Measurements from ENCODE around the gene BIRC6.
"Not testable (repeated sequence)": the region's sequence is repeated elsewhere in the genome, so short reads cannot be mapped to it uniquely, and the experiment has no call there.

The BIRC6 gene

DNA sequence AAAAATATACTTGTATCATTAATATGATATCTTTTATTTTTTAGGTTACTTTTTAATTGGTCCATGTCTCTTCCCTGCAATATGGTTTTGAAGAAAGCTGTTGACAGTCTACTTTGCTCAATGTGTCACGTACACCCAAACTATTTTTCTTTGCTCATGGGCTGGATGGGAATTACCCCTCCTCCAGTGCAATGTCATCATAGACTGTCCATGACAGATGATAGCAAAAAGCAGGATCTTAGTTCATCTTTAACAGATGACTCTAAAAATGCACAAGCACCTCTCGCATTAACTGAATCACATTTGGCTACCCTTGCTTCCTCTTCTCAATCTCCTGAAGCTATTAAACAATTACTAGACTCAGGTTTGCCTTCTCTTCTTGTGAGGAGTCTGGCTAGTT is 158.1 kb downstream of the BIRC6 start:
- DNase-seq, result no peak

DNA sequence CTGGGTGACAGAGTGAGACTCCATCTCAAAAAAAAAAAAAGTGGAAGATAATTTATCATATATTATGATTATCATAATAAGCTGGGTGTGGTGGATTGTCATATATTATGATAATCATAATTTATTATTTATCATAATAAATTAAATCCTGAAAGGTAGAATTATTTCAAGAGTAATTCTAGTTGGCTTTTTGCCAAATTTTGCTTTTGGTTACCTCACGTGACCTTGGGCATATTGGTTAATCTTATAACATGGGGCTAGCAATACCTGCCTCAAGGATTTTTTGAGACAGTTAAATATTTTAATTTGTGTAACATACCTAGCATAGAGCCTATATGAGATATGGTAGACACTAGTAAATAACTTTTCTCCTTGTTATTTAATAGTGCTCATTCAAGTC is 159.7 kb downstream of the BIRC6 start:
- DNase-seq, result no peak

DNA sequence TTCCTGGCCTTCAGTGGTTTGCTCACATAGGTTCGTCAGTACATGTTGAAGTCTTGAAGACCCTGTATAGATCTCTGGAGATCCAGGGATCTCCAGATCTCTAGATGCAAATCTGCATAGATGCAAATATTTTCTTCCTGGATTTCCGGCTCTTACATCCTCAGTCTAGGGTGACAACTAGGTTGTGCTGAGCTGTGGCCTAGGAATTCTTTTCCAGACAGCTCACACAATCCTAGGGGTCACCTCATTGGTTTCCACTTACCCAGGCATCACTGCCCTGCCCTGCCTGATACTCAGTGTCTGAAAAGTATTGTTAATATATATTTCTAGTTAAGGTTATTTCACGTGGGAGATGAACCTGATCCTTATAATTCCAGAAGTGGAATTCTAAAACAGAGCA is 165.9 kb downstream of the BIRC6 start:
- no peak for DNase-seq

DNA sequence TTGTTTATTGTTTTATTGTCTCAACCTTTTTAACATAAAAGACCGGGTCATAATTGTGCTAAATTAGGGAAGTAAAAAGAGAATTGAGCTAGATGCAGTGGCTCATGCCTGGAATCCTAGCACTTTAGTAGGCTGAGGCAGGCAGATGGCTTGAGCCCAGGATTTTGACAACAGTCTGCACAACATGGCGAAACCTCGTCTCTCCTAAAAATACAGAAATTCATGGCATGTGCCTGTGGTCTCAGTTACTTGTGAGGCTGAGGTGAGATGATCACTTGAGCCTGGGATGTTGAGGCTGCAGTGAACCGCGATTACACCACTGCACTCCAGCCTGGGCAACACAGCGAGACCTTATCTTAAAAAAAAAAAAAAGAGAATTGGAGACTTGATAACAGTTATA is 166.9 kb downstream of the BIRC6 start:
- DNase-seq, result no peak

DNA sequence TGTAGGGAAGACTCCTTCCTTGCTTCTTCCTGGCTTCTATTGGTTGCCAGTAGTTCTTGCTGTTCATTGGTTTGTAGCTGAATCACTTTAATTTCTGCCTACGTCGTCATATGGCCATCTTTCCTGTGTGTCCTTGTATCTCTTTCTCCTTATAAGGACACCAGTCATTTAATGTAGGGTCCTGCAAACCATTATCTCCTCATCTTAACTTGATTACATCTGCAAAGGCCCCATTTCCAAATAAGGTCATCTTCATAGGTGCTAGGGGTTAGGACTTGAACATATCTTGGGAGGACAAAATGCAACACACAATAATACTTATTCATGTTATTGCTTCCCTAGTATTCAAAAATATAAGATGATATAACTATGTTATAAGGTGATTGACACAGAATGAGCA is 175.5 kb downstream of the BIRC6 start:
- DNase-seq, result no peak

DNA sequence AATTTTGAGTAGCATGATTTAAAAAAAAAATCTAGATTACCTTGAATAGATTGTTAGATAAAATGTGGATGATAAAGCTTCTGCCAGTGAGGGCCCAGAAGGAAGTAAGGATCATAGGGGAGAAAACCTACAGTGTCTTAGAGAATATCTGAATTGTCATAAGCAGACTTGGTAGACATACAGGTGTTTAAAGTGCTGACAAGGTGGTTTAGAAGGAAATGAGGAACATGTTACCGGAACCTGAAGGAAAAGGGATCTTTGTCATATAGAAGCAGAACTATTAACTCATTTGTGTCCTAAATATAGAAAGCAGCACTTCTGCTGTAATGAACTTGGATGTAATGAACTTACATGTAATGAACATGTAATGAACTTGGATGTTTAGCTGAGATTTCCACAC is 176.1 kb downstream of the BIRC6 start:
- DNase-seq, result no peak

DNA sequence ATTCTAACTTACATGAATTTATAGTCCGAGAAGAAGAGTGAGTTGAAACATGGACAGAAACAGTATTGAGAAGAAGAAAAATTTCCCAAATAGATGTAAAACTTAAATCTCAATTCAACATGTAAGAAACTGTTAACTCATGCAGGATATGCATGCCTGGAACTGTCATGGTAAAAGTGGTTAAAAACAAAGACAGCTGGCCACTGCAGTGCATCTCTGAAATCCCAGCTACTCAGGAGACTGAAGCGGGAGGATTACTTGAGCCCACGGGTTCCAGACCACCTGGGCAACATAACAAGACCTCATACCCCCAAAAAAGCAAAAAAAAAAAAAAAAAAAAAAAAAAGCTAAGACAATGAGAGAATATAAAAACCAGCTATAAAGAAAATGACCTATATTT is 178.0 kb downstream of the BIRC6 start:
- DNase-seq, result no peak

DNA sequence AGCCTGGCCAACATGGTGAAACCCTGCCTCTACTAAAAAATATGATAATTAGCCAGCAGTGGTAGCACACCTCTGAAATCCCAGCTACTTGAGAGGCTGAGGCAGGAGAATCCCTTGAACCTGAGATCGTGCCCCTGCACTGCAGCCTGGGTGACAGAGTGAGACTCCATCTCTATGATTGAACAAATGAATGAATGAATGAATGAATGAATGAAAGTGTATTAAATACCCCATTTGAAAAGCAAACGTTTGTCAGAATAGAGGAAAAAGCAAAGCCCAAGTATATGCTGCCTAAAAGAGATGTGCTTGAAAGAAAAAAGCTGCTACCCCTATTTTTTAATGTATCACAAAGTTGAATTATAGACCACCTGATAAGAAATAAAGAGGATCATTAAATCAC is 181.9 kb downstream of the BIRC6 start:
- DNase-seq, result no peak

DNA sequence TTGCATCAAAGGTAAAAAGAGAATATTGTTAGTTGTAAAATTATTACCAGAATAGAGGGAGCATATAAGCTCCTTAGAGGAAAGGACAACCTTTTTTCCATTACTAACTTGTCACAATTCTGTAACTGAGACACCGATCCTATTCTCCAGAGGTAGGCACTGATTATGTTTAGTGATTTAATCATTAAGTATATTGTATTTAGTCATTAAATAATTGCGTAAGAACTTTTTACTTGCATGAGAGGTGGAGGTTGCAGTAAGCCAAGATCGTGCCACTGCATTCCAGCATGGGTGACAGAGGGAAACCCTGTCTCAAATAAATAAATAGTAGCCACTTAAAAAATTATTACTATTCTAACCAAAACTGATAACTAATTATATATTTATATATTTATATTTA is 195.7 kb downstream of the BIRC6 start:
- DNase-seq, result not testable (repeated sequence)

DNA sequence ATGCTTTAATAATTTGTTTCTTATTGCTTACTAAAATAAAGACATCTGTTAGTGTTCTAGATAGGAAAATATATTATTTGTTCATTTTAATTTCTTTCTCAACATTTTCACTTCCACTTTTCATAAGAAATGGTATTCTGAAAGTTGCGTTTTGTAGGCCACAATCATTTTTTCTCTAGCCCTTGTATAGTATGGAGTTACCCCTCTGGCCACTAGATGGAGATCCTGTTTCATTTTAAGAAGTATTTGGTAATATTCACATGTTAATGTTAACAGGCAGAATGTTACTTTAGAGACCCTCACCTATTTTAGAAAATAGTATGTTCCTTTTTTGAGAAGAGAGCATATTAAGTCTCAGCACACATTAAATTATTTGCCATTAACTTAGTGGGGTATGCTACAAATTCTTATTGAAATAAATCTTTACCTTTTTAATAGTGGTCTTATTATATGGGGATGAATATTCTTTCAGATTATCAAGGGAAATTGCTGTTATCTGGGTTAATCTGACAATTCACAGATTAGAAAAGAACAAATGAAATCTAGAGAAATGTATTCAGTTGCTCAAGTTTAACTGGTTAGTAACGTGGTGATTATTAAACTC is 197.1 kb downstream of the BIRC6 start:
- peak in 1 of 2 donors; percentile 45 for DNase-seq

DNA sequence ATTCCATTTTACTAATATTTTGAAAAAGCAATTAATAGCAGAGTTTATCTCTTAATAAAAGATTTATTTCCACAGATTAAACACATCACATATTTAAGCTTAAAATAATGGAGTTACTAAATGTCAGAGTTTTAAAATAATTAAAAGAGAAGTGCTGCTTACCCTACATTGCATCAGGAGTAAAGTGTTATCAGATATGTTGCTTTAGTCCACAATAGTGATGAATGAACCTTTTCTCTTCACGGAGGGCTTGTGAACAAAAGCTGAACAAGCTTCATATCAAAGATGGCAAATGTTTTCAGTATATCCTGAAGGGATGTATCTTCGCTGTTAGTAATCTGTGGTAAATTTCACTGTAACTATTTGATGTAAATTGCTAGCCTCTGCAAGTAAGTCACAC is 201.7 kb downstream of the BIRC6 start:
- DNase-seq, result no peak

DNA sequence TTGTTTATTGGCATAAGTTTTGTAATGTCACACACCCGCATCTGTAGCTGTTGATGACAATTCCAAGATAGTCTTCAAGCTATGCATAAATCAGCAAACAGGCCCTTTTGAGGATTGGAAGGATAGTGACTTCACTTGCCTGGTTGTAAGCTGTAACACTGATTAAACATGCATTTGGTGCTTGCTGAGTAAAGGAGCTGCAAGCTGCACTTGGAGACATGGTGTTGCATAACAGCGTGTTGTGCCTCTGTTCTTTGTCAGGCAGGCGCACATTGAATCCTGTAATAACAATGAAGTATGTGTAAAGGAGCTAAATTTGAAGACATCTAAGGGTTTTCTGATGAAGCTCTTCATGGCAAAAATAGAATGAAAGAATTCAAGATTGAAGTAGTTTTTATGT is 202.3 kb downstream of the BIRC6 start:
- no peak for DNase-seq

DNA sequence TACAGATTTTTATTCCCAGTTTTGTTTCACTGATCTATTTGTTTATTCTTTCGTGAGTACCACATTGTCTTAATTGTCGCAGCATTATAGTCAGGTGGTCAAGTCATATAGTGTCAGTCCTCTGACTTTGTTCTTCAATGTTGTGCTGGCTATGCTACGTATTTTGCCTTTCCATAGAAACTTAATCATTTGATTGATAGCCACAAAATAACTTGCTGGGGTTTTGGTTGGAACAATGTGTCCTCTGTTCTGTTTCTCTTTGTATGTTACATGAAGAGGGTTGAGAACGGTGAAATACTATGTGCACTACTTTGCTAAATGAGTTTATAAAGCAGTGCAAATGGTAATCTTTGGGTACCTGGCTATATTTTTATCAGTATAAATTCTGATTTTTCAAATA is 206.1 kb downstream of the BIRC6 start:
- no peak for DNase-seq

DNA sequence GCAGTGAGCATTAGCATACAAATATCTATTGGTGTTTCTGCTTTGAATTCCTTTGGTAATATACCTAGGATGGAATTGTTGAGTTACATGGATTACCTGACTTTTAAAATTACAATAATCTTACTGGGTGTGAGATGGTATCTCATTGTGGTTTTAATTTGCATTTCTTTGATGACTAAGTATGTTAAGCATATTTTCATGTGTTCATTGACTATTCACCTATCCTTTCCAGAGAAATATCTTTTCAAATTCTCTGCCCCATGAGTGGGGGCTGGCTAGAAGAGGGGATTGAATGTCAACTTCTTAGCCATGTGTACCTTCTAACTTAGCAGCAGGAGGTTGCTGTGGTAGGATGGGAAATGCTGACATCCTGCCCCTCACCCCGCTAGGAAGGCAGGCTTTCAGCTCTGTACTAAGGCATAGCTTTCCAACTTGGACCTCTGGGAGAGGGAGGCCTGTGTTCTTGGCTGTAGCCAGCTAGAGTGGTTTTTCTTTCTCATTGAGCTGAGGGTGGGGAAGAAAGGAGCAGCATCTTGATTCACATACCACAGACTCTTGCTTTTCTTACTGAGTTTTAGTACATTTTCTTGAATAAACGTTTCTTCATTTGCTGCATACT is 207.7 kb downstream of the BIRC6 start:
- DNase-seq, result no peak

DNA sequence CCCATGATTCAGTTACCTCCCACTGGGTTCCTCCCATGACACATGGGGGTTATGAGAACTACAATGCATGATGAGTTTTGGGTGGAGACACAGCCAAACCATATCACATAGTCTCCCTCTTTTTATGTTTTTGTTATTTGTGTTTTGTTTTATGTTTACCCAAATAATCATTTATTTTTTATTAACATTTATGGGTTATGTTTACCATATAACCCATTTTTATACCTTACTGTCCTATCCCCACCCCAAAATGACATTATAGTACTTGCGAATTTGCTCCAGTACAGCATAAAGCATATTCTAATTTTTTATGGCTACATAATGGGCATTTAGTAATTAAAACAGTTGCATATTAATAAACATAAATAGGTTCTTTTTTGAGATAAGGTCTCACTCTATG is 209.1 kb downstream of the BIRC6 start:
- DNase-seq, result no peak

DNA sequence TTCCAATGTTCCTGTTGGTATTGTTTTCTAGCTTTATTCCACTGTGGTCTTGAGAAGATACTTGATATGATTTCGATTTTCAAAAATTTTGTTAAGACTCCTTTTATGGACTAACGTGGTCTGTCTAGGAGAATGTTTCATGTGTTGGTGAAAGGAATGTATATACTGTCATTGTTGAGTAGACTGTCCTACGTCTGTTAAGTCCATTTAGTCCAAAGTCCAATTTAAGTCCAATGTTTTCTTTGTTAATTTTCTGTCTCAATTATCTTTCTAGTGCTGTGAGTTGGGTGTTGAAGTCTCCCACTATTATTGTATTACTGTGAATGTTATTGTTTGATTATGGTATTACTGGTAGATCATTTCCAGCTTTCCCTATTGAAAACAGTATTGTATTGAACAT is 215.2 kb downstream of the BIRC6 start:
- DNase-seq, result no peak

DNA sequence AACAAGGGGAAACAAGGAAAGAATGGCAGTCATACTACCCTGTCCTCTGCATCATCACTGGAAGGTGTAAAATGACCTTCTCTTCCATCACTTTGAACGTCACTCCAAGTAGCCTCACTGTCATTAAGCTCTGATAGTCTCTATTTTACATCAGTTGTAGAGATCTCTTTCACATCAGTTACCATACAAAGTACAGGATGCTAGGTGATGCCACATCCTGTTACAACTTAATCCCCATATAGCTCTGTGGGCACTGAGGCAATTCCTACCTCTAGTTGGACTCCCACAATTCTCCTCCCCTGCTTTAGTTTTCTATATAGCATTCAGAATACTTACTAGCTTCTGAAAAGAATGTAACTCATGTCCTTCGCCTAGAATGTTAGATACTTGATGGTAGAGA is 215.9 kb downstream of the BIRC6 start:
- DNase-seq, result peak in 1 of 2 donors; percentile 14

DNA sequence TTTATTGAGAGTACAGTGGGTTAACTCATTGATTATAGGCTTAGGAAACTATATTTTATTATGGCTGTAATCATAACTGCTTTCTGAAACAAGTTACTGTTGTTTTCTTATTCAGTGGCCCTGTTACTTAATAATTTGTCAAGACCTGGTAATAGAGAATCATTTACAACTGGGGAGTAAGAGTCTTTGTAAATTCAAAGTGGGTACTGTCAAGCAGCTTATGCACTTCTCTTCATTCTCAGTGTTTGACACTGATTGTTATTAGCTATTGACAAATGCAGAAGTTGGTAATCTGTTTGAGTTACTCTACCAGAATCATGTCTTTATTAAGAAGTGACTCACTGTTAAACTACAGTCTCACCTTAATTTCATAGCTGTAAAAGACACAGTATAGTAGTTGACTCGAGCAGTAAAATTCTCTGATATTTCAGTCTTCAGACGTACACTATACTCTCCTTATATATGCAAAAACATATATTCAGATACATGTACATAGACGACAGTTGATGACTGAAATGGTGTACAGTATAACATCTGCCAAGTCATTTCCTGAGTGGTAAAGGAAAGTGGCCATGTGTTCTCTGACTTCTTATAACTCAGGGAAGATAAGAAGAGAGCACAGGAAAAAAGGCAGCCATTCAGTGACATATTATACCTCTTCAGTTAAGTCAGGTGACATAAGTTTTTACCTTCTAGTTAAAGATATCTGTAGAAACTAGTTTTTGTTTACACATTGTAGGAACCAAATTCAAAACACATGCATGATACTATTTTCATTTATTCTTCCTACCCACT is 235.0 kb downstream of the BIRC6 start:
- DNase-seq, result peak in 1 of 2 donors; percentile 10

DNA sequence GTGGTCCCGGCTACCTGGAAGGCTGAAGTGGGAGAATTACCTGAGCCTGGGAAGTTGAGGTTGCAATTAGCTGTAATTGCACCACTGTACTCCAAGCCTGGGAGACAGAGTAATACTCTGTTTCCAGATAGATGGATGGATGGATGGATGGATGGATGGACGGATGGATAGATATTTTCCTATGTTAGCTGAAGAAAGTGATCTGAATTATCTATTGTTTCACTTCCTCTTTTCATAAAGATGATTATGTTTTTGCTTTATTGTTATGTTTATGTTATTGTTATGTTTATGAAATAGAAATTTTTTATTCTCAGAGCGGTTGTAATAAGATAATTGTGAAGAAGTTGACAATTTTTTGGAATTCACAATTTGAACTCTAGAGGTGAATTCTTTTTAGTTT is 237.8 kb downstream of the BIRC6 start:
- DNase-seq, result no peak

DNA sequence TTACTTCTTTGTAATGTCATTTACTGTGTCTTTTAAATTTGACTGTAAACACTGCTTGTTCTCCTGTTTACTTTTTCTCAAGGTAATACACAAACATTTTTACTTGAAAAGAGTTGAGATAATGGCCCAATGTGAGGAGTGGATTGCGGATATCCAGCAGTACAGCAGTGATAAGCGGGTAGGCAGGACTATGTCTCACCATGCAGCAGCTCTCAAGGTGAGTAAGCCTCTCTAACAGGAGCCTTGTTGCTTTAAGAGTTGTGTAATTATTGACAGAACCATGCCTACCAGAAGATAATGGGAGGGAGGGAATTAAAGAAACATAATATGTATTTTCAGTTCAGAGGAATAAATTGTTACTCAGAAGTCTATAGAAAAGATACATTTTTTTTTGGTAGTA is 254.5 kb downstream of the BIRC6 start:
- no peak for DNase-seq

DNA sequence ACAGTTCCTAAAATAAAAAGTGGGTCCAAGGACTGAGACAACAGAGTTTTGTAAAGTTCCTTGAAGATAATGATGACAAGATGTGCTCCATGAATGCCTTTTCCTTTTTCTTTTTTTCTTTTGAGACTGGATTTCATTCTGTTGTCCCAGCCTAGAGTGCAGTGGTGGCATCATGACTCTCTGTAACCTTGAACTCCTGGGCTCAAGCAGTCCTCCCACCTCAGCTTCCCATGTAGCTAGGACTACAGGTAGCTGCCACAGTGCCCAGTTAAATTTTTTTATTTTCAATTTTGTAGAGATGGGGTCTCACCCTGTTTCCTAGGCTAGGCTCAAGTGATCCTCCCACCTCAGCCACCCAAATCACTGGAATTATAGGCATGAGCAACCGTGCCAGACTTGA is 254.9 kb downstream of the BIRC6 start:
- no peak for DNase-seq

DNA sequence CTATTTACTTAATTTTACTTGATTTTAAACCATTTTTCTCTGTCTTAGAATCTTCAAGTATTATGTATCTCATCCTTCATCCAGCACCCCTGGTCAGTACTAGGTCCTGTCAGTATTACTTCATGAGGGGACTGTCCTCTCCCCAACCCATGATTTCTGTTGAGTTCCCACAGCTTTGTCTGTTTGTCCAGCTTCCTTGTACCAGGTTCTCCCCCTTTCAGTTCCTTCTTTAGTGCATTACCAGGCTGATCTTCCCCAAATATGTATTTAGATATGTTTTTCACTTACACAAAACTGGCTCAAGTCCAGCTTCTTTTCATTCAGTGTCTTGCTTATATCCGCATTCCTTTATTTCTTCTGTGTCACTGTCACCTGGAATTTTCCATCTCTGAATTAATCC is 257.3 kb downstream of the BIRC6 start:
- no peak for DNase-seq

DNA sequence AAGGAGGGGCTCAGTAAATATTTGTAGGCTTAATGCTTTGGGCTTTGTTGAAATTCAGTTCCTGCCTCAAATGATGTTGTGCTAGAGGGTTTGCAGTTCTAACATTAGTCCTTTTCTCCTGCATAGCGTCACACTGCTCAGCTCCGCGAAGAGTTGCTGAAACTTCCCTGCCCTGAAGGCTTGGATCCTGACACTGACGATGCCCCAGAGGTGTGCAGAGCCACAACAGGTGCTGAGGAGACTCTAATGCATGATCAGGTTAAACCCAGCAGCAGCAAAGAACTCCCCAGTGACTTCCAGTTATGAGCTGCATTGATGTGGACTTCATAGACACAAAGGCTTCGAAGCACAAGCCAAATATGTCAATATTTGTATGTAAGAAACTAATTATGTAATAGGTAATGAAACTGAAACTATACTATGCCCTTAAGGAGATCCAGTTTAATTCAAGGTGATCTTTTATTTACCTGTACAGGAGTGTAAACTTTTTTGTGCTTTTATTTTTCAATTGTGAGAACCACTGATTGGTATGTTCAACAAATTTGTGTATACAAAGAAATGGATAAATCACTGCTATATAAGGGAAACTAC is 260.9 kb downstream of the BIRC6 start:
- no peak for DNase-seq
